ENCODE results near the gene TMEM273. TPM values are rescaled to one million over a fixed set of nuclear protein-coding genes. Genes with fewer than 3 reads are reported as not detected.

The TMEM273 gene
- total RNA-seq, 1 donor from 2014 or later: 0.42 TPM

DNA sequence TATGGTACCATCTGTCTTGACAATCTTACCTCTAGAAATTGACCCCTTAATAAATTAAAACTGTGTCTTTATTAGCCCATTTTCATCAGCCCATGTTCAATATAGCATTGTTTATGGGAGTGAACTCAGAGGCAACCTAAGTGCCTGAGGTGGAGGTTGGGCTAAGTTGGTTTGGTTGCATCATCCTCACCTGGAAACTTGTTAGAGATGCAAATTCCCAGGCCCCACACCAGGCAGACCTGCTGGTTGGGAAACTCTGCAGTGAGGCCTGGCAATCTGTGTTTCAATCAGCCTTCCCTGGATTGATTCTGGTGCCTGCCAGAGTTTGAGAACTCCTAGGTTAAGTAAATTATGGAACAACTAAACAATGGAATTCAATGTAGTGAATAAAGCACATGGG lies 44.9 kb downstream of the TMEM273 start:
- no peak for DNase-seq (ENCODE audit: low read depth)
- H3K4me3 ChIP-seq (ENCODE audit: low read depth, low read length): no peak overlapping the region
- TF ChIP-seq, protein P1, sequence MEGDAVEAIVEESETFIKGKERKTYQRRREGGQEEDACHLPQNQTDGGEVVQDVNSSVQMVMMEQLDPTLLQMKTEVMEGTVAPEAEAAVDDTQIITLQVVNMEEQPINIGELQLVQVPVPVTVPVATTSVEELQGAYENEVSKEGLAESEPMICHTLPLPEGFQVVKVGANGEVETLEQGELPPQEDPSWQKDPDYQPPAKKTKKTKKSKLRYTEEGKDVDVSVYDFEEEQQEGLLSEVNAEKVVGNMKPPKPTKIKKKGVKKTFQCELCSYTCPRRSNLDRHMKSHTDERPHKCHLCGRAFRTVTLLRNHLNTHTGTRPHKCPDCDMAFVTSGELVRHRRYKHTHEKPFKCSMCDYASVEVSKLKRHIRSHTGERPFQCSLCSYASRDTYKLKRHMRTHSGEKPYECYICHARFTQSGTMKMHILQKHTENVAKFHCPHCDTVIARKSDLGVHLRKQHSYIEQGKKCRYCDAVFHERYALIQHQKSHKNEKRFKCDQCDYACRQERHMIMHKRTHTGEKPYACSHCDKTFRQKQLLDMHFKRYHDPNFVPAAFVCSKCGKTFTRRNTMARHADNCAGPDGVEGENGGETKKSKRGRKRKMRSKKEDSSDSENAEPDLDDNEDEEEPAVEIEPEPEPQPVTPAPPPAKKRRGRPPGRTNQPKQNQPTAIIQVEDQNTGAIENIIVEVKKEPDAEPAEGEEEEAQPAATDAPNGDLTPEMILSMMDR (IDR thresholded peaks at IDR 0.05; ENCODE audit: insufficient read depth, low read length, poor library complexity, severe bottlenecking): no peak
- no peaks in the 10 kb centered on the region for H3K27me3 ChIP-seq (ENCODE audit: control insufficient read depth, insufficient read depth, low read length)
- H3K36me3 ChIP-seq (ENCODE audit: control insufficient read depth, insufficient read depth, low read length): no peaks in the 10 kb centered on the region

DNA sequence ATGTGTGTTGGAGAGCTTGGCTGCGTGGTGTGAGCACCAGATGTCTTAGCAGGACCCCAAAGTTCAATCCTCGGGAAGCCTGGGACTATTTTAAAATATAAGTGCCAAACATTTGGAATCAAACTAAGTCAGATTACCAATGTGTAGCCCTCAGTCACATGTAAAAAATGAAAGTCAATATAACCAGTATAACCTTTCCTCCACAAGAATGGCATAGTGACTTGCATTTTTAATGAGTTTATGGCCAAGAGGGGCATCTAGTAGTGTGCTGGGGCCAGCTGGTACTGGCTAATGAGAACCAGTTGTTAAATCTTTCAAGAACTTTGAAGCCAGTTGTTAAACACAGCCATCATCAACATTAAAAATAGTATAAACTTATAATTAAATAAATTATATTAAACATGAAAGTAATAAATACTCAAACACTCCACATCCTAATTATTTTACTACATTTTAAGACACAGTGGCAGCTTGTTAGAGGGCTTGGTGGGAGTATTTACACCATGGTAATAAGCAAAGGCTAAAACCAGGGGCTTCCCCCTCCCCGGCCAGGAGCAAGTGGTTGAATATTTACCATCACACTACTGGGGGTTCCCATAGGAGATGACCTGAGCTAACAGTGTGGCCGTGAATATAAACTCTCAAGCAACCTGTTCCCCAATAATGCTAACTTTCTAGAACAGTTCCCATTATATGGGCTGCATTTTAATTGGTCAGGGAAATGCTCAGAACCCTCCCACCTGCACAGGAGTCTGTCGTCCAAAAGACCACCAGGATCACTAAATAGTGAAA lies 46.5 kb downstream of the TMEM273 start:
- TF ChIP-seq, protein P1 (IDR thresholded peaks at IDR 0.05; ENCODE audit: insufficient read depth, low read length, poor library complexity, severe bottlenecking): no peak
- DNase-seq (ENCODE audit: low read depth): no peak
- no peaks in the 10 kb centered on the region for H3K36me3 ChIP-seq (ENCODE audit: control insufficient read depth, insufficient read depth, low read length)
- H3K4me3 ChIP-seq (ENCODE audit: low read depth, low read length): no peak overlapping the region
- no peaks in the 10 kb centered on the region for H3K27me3 ChIP-seq (ENCODE audit: control insufficient read depth, insufficient read depth, low read length)

DNA sequence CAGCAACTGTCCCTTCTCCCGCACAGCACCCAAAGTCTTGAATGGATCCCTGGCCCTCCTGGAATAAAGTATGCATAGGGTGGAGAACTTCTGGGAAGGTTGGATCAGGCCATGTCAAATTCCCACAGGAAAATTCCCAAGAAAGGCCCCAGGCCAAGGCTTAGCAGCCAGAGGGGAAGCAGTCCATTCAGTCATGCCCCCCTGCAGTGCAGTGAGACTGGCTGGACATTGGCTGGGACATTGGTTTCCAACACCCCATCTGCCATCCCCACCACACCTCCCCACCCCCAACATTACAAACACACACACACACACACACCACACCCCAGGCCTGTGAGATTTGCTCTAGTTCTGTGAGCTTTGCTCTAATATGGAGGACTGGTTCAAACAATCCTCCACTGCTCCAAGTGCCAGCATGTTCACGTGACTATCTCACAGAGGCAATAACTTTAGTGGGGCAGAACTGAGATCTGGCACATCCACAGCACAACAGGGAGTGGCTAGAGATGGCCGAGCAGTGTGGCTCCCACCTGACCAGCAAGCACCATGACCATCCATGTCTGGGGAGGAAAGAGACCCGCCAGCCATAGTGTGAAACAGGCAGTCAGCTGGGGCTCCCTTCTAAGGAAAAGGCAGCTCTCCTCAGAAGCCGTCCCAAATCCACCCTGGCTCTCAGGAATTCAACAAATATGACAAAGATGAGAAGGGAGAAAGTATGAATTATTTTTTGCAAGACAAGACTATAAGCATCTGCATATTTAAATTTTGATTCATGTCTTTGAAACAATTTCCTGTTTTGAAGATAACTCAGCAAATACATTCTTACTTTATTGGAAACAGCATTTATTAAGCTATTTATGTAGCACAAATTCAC lies 47.6 kb downstream of the TMEM273 start:
- Histone ChIP-seq H3K36me3 (ENCODE audit: control insufficient read depth, insufficient read depth, low read length) (no peaks in the 10 kb centered on the region), H3K4me3 (ENCODE audit: low read depth, low read length) (no peak overlapping the region), H3K27me3 (ENCODE audit: control insufficient read depth, insufficient read depth, low read length) (no peaks in the 10 kb centered on the region)
- no peak for DNase-seq (ENCODE audit: low read depth)
- TF ChIP-seq, protein P1 (IDR thresholded peaks at IDR 0.05; ENCODE audit: insufficient read depth, low read length, poor library complexity, severe bottlenecking): no peak

DNA sequence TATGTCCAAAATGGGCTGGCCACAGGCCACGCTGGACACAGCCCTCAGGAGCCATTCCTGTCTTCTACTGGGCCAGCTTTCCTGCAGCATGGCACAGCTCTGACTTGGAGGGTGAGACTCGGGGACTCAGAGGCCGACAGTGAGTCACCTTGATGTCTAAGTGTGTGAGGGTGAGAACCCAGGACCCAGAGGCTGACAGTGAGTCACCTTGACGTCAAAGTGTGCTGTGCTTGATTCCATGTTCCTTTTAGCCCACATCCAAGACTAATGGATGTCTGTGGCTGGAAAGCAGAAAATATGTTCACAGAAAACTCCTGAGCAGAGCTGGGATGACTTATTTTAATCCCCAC lies 48.4 kb downstream of the TMEM273 start:
- DNase-seq (ENCODE audit: low read depth): peak; percentile 80
- TF ChIP-seq, protein P1 (IDR thresholded peaks at IDR 0.05; ENCODE audit: insufficient read depth, low read length, poor library complexity, severe bottlenecking): no peak
- Histone ChIP-seq H3K27me3 (ENCODE audit: control insufficient read depth, insufficient read depth, low read length) (no peaks in the 10 kb centered on the region), H3K4me3 (ENCODE audit: low read depth, low read length) (no peak overlapping the region), H3K36me3 (ENCODE audit: control insufficient read depth, insufficient read depth, low read length) (no peaks in the 10 kb centered on the region)

DNA sequence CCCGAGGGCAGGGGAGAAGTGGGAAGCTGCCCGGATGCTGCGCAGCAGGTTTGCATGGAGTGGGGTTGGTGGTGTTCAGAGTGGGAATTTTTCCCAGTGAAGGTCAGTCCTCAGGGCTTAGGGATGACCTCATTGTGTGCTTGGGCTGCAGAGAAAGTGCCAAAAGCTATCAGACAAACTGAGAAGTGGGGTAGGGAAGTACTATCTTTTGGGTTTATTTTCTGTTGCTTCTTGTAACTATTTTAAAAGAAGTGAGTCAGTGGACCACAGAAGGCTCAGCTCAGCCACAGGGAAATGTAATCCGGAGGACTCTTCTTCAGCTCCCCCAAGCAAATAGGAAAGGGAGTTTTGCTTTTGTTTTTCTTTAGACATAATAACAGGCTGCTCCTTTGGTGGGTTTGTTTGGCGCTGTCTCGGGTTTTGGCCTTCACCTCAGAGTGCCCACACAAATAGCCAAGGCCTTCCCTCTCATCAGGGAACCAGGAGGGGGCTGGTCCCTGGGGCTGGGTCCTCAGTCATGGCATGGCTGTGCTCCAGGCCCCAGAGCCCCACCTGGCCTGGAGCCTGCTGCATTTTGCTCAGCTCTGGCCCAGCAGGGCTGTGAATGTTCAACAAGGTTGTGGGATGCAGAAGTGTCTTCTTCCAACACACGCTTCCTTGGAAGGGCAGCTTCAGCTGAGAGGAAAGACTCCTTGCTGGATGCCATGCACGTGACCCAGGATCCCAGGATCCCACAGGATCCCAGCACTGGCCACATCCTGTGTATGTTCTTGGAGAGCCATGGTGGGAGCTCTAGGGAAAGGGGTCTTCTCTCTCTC lies 49.0 kb downstream of the TMEM273 start:
- Histone ChIP-seq H3K27me3 (ENCODE audit: control insufficient read depth, insufficient read depth, low read length) (no peaks in the 10 kb centered on the region), H3K4me3 (ENCODE audit: low read depth, low read length) (no peak overlapping the region), H3K36me3 (ENCODE audit: control insufficient read depth, insufficient read depth, low read length) (no peaks in the 10 kb centered on the region)
- TF ChIP-seq, protein P1 (IDR thresholded peaks at IDR 0.05; ENCODE audit: insufficient read depth, low read length, poor library complexity, severe bottlenecking): no peak
- DNase-seq (ENCODE audit: low read depth): no peak

Data from kidney epithelial cell (primary cell).